BE2C (cell line): ENCODE results near the gene CABP7.

Experiments used
- DNase-seq: peaks from one replicate; pipeline ENCODE4 v3.0.0-alpha.2; 2020
- H3K27me3 ChIP-seq: fragments of 250-450 bp; sonication (Bioruptor Pico); 2 replicates; pipeline ENCODE4 v1.5.1; 2020; ENCODE audit warnings: mild to moderate bottlenecking
- H3K36me3 ChIP-seq: fragments of 250-450 bp; sonication (Bioruptor Pico); 2 replicates; pipeline ENCODE4 v1.5.1; 2020; ENCODE audit warnings: mild to moderate bottlenecking
- H3K4me1 ChIP-seq: fragments of 250-450 bp; sonication (Bioruptor Pico); 2 replicates; pipeline ENCODE4 v1.5.1; 2020
- H3K4me3 ChIP-seq: 2 replicates; pipeline ENCODE4 v1.5.1; 2011; ENCODE audit warnings: low read depth, low read length
- H3K9me3 ChIP-seq: fragments of 250-450 bp; sonication (Bioruptor Pico); 2 replicates; pipeline ENCODE4 v1.5.1; 2020
- TF ChIP-seq, protein P1 (sequence below): IDR thresholded peaks from 2 replicates; pipeline ENCODE4 v1.5.1; 2012; ENCODE audit warnings: mild to moderate bottlenecking, low read depth, low read length

CABP7 gene

DNA sequence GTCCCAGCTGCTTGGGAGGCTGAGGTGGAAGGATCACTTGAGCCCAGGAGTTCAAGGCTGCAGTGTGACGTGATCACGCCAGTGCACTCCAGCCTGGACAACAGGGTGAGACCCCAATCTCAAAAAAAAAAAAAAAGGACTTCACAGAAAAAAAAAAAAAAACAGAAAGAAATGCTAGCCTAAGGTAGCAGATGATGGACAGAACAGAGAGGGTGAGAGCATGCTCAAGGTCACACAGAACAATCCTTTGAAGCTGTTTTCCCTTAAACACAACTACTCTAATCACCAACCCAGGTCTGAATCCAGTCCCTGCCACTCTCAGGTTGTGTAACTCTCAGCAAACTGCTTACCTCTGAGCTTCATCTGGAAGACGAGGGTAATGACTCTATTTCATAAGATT, 37.3 kb downstream of the CABP7 start:
- no peaks in the 10 kb centered on the region for H3K36me3 ChIP-seq
- no peaks in the 10 kb centered on the region; the same call in 1 of the 2 replicates for H3K4me1 ChIP-seq
- H3K27me3 ChIP-seq = no peaks in the 10 kb centered on the region
- H3K4me3 ChIP-seq = no peak overlapping the region
- H3K9me3 ChIP-seq = no peaks in the 10 kb centered on the region
- TF ChIP-seq, protein P1, sequence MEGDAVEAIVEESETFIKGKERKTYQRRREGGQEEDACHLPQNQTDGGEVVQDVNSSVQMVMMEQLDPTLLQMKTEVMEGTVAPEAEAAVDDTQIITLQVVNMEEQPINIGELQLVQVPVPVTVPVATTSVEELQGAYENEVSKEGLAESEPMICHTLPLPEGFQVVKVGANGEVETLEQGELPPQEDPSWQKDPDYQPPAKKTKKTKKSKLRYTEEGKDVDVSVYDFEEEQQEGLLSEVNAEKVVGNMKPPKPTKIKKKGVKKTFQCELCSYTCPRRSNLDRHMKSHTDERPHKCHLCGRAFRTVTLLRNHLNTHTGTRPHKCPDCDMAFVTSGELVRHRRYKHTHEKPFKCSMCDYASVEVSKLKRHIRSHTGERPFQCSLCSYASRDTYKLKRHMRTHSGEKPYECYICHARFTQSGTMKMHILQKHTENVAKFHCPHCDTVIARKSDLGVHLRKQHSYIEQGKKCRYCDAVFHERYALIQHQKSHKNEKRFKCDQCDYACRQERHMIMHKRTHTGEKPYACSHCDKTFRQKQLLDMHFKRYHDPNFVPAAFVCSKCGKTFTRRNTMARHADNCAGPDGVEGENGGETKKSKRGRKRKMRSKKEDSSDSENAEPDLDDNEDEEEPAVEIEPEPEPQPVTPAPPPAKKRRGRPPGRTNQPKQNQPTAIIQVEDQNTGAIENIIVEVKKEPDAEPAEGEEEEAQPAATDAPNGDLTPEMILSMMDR = no peak
- DNase-seq = no peak

DNA sequence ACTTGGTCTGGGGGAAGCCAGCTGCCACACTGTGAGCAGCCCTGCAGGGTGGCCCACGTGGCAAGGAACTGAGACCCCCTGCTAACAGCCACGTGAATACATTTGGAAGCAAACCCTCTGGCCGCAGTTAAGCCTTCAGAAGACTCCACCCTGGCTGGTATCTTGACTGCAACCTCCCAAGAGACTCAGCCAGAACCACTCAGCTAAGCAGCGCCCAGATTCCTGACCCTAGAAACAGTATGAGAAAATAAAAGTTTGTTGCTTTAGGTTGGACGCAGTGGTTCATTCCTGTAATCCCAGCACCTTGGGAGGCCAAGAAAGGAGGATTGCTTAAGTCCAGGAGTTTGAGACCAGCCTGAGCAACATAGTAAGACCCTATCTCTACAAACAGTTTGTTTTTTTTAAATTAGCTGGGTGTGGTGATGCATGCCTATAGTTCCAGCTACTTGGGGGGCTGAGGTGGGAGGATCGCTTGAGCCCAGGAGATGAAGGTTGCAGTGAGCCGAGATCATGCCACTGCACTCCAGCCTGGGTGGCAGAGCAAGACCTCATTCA, 38.3 kb downstream of the CABP7 start:
- H3K27me3 ChIP-seq = no peaks in the 10 kb centered on the region
- H3K9me3 ChIP-seq = no peaks in the 10 kb centered on the region
- DNase-seq = no peak
- no peak overlapping the region for H3K4me3 ChIP-seq
- no peaks in the 10 kb centered on the region for H3K36me3 ChIP-seq
- no peaks in the 10 kb centered on the region; the same call in 1 of the 2 replicates for H3K4me1 ChIP-seq
- TF ChIP-seq, protein P1 = no peak

DNA sequence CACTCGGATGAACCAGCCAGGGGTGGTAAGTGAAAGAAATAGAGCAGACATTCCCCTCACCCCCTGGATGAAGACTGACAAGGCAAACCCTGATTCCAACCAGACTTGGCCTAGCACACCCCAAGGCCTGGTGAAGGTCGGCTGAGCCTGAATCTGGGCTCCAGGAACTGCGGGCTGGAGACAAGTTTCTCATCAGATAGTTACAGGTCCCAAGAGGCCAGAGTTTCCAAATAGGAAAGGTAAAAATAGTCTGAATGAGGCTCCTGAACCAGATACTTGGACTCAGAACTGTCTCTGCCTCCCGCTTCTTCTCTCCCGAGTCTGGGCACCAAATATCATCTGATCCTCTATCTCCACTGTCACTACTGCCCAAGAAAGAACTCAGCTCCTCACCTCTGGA, 39.2 kb downstream of the CABP7 start:
- Histone ChIP-seq H3K4me3 (no peak overlapping the region), H3K27me3 (no peaks in the 10 kb centered on the region), H3K9me3 (no peaks in the 10 kb centered on the region), H3K36me3 (no peaks in the 10 kb centered on the region), H3K4me1 (no peaks in the 10 kb centered on the region; the same call in 1 of the 2 replicates)
- DNase-seq = no peak
- TF ChIP-seq, protein P1 = no peak

DNA sequence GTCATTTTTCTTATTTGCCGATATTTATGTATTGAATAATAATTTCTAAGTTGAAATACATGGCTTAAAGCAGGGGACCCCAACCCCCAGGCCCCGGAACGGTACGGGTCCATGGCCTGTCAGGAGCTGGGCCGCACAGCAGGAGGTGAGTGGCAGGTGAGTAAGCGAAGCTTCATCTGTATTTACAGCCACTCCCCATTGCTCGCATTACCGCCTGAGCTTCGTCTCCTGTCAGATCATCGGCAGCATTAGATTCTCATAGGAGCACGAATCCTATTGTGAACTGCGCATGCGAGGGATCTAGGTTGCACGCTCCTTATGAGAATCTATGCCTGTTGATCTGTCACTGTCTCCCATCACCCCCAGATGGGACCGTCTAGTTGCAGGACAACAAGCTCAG, 42.5 kb downstream of the CABP7 start:
- Histone ChIP-seq H3K36me3 (no peaks in the 10 kb centered on the region), H3K9me3 (no peaks in the 10 kb centered on the region), H3K4me1 (no peaks in the 10 kb centered on the region; the same call in 1 of the 2 replicates), H3K4me3 (no peak overlapping the region), H3K27me3 (no peaks in the 10 kb centered on the region)
- TF ChIP-seq, protein P1 = no peak
- no peak for DNase-seq

DNA sequence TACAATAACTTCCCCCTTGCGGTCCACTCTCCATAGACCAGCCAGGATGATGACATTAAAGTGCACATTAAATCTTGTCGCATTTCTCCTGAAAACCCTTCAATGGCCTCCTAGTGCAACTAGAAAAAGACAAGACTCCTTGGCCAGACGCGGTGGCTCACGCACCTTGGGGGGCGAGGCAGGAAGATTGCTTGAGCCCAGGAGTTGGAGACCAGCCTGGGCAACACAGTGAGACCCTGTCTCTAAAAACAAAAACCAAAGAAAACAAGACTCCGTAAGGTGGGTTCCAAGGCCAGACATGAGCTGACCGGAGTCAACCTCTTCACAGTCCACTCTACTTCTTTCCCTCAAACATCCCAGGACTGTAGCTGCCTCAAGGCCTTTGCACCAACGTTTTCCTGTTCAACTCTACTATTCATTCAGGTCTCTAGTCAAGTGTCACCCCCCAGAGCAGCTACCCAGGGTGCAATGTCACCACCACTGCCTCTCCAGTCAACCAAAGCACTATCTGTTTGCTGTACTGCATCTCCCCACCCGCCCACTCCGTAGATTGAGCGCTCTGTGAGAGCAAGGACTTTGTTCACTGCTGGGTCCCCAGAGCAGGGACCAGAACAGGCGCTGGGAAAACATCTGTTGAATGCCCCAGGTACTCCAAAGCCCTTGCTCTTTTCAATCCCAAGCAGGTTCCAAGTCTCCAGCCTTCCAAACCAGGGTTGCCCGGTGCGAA, 46.3 kb downstream of the CABP7 start:
- no peaks in the 10 kb centered on the region for H3K4me1 ChIP-seq
- peak overlapping the region; percentile 96 for H3K4me3 ChIP-seq
- peaks cover 28% of the 10 kb centered on the region for H3K36me3 ChIP-seq
- H3K9me3 ChIP-seq = no peaks in the 10 kb centered on the region
- TF ChIP-seq, protein P1 = no peak
- no peaks in the 10 kb centered on the region for H3K27me3 ChIP-seq
- no peak for DNase-seq

DNA sequence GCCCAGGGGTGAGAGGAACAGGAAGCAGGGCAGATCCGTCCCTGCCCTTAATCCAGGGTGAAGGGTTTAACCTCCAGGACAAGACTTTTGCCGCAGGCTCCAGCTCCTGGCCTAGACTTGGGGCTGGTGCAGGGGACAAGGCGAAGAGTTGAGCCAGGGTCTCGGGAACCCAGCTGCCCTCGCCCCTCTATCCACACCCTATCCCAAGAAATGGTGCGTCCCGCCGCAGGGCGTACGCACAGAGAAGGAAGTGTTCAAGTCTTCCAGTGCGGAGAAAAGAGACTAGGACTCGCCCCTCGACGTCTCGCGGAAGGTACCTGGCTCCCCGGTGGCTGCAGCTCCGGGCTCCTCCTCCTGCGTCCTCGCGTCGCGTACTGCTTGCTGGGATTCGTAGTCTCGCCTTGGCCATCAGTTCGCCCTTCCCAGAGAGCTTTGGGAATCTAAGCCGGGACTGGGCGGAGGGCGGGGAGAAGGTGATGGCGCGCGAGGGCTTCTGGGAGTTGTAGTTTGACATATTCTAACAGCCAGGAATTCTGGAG, 46.9 kb downstream of the CABP7 start, which contains the start of gene ZMAT5:
Gene ZMAT5, minus strand, starts transcription at position 376 of the 539 bp plus-strand sequence. CDS start 18,463 bp downstream, outside the sequence.
- no peaks in the 10 kb centered on the region for H3K9me3 ChIP-seq
- peaks cover 33% of the 10 kb centered on the region for H3K36me3 ChIP-seq
- H3K27me3 ChIP-seq = no peaks in the 10 kb centered on the region
- TF ChIP-seq, protein P1 = no peak
- DNase-seq = peak; percentile 96
- H3K4me1 ChIP-seq = no peaks in the 10 kb centered on the region
- H3K4me3 ChIP-seq = peak within 1 kb of the TSS; percentile 96
